LNCAP (cell line): ENCODE data around the gene MACC1.

Experiments used
- CTCF ChIP-seq: fragments of 450-650 bp; IDR thresholded peaks from 2 replicates; pipeline ENCODE4 v1.5.1; 2017; ENCODE audit warnings: mild to moderate bottlenecking

Gene MACC1

GRCh38 chr7:20162665-20163064, 54.5 kb downstream of the MACC1 start:
- TF ChIP-seq CTCF = no peak

GRCh38 chr7:20159226-20159747, 57.9 kb downstream of the MACC1 start:
- TF ChIP-seq CTCF = no peak

DNA sequence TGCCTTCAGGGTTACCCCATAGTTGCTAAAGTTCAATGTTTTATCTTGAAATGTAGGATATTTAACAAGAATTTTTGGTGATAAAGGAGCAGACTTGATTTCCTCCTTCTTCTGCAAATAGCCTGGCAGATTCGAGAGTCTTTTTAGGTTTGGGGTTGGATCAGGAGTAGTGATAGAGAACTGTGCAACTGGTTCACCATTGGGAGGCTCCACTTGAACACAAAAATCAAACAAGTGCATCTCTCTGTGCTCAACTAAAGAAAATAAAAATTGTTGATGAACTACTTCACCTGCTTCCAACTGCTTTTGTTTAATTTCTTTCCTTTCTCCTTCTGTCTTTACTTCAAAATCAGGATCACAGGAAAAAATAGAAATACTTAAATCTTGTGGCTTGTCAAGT, 58.5 kb downstream of the MACC1 start:
- no peak; the same call in 1 of the 2 replicates for TF ChIP-seq CTCF

GRCh38 chr7:20157456-20157855, 59.7 kb downstream of the MACC1 start:
- no peak for TF ChIP-seq CTCF

DNA sequence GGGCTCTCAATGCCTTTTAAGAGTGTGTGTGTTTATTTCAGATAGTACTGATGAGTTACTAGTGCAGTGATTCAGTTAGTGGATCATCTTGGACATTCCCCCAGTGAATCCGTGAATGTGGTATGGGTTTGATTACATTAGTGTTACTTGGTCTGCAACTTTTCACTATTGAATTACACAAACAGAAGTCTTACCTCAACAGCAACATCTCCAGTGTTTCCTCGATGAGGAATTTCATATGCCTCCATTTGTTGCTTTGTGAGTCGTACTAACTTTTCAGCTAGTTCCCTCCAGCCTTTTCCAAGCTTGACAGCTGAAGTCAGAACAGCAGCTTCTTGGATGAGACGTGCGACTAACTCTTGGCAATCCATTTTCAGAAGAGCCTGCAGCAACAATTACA, 63.2 kb downstream of the MACC1 start:
- no peak for TF ChIP-seq CTCF

- TF ChIP-seq CTCF = no peak
These were observed 63.6 kb downstream of the MACC1 start for GRCh38 chr7:20153567-20153966.

GRCh38 chr7:20152511-20152910, 64.7 kb downstream of the MACC1 start:
- TF ChIP-seq CTCF = no peak
